ENCODE measurements around the gene TPM4. TPM values are rescaled to one million over a fixed set of nuclear protein-coding genes. Genes with fewer than 3 reads are reported as not detected.

Gene TPM4
- total RNA-seq, 1 donor from 2014 or later: 235 TPM

GRCh38 chr19:16134510-16134909, 58.2 kb downstream of the TPM4 start:
- DNase-seq (ENCODE audit: low read depth): no peak

DNA sequence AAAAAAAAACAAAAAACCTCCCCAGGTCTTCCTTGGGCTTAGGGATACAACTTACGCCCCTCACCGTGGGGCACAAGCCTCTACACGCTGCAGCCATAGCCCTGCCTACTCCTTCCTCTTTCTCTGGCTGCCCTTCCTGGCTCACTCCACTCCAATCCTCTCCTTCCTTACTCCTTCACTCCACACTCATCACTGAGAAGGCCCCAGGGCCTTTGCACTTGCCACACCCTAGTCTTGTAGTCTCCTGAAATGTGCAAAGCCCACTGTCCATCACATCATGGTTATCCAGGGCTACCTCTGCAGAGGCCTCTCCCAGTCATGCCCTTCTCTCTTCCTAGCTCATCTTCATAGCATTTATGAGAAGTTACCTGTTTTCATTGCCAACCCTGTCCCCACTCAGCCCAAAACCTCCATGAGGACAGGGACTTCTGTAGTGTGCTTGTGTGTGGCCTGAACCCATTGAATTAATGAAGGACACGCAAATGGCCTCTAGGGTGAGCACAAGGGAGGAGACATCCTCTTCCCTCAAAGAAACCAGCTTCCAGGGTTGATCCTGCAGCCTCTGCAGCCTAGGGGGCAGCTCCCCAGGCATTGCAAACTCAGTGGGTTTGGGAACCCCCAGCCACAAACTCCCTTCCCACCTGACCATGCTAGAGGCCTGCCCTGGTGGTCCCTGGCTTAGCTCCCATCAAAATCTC, 59.3 kb downstream of the TPM4 start:
- no peak for FAIRE-seq
- Histone ChIP-seq H3K27me3 (ENCODE audit: control insufficient read depth, insufficient read depth, low read length) (no peaks in the 10 kb centered on the region), H3K36me3 (ENCODE audit: control insufficient read depth, insufficient read depth, low read length) (peaks cover 5% of the 10 kb centered on the region), H3K4me3 (ENCODE audit: low read depth, low read length) (no peak overlapping the region)
- no peak for DNase-seq (ENCODE audit: low read depth)
- TF ChIP-seq, protein P1, sequence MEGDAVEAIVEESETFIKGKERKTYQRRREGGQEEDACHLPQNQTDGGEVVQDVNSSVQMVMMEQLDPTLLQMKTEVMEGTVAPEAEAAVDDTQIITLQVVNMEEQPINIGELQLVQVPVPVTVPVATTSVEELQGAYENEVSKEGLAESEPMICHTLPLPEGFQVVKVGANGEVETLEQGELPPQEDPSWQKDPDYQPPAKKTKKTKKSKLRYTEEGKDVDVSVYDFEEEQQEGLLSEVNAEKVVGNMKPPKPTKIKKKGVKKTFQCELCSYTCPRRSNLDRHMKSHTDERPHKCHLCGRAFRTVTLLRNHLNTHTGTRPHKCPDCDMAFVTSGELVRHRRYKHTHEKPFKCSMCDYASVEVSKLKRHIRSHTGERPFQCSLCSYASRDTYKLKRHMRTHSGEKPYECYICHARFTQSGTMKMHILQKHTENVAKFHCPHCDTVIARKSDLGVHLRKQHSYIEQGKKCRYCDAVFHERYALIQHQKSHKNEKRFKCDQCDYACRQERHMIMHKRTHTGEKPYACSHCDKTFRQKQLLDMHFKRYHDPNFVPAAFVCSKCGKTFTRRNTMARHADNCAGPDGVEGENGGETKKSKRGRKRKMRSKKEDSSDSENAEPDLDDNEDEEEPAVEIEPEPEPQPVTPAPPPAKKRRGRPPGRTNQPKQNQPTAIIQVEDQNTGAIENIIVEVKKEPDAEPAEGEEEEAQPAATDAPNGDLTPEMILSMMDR (IDR thresholded peaks at IDR 0.05; ENCODE audit: insufficient read depth, low read length, severe bottlenecking): no peak

More at GRCh38 chr19:16134510-16134909, 58.2 kb downstream of the TPM4 start:
- H3K27me3 ChIP-seq (ENCODE audit: control insufficient read depth, insufficient read depth, low read length): no peaks in the 10 kb centered on the region
- FAIRE-seq: no peak
- no peak overlapping the region for H3K4me3 ChIP-seq (ENCODE audit: low read depth, low read length)
- peaks cover 9% of the 10 kb centered on the region for H3K36me3 ChIP-seq (ENCODE audit: control insufficient read depth, insufficient read depth, low read length)
- TF ChIP-seq, protein P1 (IDR thresholded peaks at IDR 0.05; ENCODE audit: insufficient read depth, low read length, severe bottlenecking): no peak

GRCh38 chr19:16136185-16136999, 60.1 kb downstream of the TPM4 start:
- FAIRE-seq: no peak
- Histone ChIP-seq H3K36me3 (ENCODE audit: control insufficient read depth, insufficient read depth, low read length) (peaks cover 5% of the 10 kb centered on the region), H3K27me3 (ENCODE audit: control insufficient read depth, insufficient read depth, low read length) (no peaks in the 10 kb centered on the region), H3K4me3 (ENCODE audit: low read depth, low read length) (no peak overlapping the region)
- no peak for DNase-seq (ENCODE audit: low read depth)
- TF ChIP-seq, protein P1 (IDR thresholded peaks at IDR 0.05; ENCODE audit: insufficient read depth, low read length, severe bottlenecking): no peak

DNA sequence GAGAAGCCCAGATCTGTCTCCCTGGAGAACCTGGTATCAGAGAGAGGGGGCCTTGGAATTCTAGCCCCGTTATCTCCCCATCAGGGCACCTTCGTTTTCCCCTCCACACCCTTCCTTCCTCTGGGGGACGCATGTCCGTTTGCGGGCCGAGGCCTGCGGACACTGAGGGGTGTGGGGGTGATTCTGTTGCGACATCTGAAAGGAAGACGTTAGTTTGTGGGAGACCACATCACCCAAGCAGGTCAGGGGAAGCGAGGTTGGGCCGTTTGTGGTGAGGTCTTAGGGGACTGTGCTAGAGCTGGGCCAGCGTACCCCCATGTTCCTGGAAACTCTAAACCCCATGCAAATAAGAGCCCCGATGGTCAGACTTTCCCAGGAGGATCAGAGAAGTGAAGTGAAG, 63.5 kb downstream of the TPM4 start:
- H3K27me3 ChIP-seq (ENCODE audit: control insufficient read depth, insufficient read depth, low read length): no peaks in the 10 kb centered on the region
- H3K4me3 ChIP-seq (ENCODE audit: low read depth, low read length): no peak overlapping the region
- H3K36me3 ChIP-seq (ENCODE audit: control insufficient read depth, insufficient read depth, low read length): no peaks in the 10 kb centered on the region
- FAIRE-seq (no peak), DNase-seq (ENCODE audit: low read depth) (no peak)
- TF ChIP-seq, protein P1 (IDR thresholded peaks at IDR 0.05; ENCODE audit: insufficient read depth, low read length, severe bottlenecking): no peak

DNA sequence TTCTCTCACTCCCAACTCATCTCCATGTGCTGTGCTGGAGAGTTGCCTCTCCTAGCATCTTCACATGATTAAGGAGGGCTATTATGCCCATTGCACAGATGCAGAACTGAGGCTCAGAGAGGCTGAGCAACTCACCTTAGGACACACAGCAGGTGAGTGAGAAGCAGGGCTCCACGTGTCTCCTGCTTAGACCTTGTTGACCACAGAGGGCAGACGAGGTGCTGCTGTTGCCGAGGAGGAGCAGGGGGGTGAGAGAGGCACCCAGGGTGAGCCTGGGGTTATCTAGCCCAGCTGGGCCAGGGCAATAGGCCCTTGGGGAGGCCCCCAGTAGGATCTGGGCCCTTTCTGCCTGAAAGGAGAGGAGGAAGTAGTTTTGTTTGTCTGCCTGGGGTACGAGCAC, 64.7 kb downstream of the TPM4 start:
- Histone ChIP-seq H3K27me3 (ENCODE audit: control insufficient read depth, insufficient read depth, low read length) (no peaks in the 10 kb centered on the region), H3K36me3 (ENCODE audit: control insufficient read depth, insufficient read depth, low read length) (no peaks in the 10 kb centered on the region), H3K4me3 (ENCODE audit: low read depth, low read length) (no peak overlapping the region)
- TF ChIP-seq, protein P1 (IDR thresholded peaks at IDR 0.05; ENCODE audit: insufficient read depth, low read length, severe bottlenecking): no peak
- DNase-seq (ENCODE audit: low read depth) (no peak), FAIRE-seq (no peak)
